LoVo (cell line): ENCODE measurements around the gene FITM2.

Experiments used
- DNase-seq: peaks from one replicate; pipeline ENCODE4 v3.0.0-alpha.2; 2016; ENCODE audit warnings: low spot score

Gene FITM2

GRCh38 chr20:44280387-44280786, 30.6 kb downstream of the FITM2 start:
- DNase-seq = no peak

GRCh38 chr20:44279228-44279627, 31.8 kb downstream of the FITM2 start:
- no peak for DNase-seq

GRCh38 chr20:44274303-44275017, 36.5 kb downstream of the FITM2 start:
- no peak for DNase-seq

GRCh38 chr20:44273231-44274215, 37.5 kb downstream of the FITM2 start:
- DNase-seq = no peak

GRCh38 chr20:44271915-44272663, 38.9 kb downstream of the FITM2 start:
- DNase-seq = no peak

GRCh38 chr20:44268802-44269201, 42.2 kb downstream of the FITM2 start:
- no peak for DNase-seq

- DNase-seq = no peak
Measured at GRCh38 chr20:44264287-44264686, 46.7 kb downstream of the FITM2 start.

GRCh38 chr20:44258226-44258890, 52.6 kb downstream of the FITM2 start:
- no peak for DNase-seq

- no peak for DNase-seq
Measured at GRCh38 chr20:44256961-44257360, 54.0 kb downstream of the FITM2 start.

- no peak for DNase-seq
Measured at GRCh38 chr20:44255942-44256341, 55.1 kb downstream of the FITM2 start.

GRCh38 chr20:44254073-44254472, 56.9 kb downstream of the FITM2 start:
- DNase-seq = no peak

GRCh38 chr20:44253528-44253927, 57.5 kb downstream of the FITM2 start:
- DNase-seq = no peak
